ENCODE data around the gene OR2G6. TPM values are rescaled to one million over a fixed set of nuclear protein-coding genes. Genes with fewer than 3 reads are reported as not detected.
"Not testable (repeated sequence)": the region's sequence is repeated elsewhere in the genome, so short reads cannot be mapped to it uniquely, and the experiment has no call there.

OR2G6 gene
- total and polyA plus RNA-seq, 12 donors: not detected

DNA sequence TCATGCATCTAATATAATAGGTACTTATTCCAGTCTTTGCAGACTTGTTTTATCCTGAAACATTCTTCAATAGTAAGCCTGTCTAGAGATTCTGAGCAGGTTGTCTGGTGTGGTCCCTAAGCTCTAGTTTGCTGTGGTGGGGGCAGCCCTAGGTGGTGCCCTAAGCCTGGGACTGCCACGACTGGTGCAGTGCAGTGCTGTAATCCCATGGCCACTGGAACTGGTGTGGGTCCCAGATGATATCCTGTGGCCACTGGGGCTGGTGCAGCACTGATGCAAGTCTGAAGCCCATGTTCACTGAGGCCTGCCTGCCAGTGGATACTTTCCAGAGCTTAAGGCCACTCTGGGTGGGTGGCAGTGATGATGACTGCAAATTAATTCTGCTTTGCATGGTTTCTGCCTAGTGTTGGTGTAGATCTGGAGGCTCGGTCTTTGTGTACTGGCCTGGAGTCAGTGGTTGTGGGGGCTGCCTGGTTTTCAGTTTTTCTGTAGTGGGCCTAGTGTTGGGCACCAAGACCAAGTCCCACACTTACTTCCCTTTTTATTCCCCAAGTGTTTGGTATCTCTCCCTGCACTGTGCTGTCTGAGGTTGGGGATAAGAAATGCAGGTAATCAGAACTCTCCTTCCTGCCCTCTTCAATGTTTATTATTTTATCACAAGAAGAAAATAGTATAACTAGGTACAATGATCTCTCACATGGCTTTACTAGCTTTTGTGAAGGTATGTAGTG, 7.4 kb upstream of the OR2G6 start:
- WGBS, 4 donors: 71 to 82% (median 76%) methylated on average over 1 of the region's 2 CpGs; no CpG with 5 or more reads in 1 of the 4 donors
- H3K36me3 ChIP-seq (replicated peaks in 1 of 2); intact Hi-C loops (cut with DNase I); DNase-seq; H3K4me1 ChIP-seq (replicated peaks in 1 of 2); H3K27ac ChIP-seq; H3K27me3 ChIP-seq; H3K9me3 ChIP-seq (replicated peaks in 1 of 3); H3K4me3 ChIP-seq: not testable (repeated sequence)

DNA sequence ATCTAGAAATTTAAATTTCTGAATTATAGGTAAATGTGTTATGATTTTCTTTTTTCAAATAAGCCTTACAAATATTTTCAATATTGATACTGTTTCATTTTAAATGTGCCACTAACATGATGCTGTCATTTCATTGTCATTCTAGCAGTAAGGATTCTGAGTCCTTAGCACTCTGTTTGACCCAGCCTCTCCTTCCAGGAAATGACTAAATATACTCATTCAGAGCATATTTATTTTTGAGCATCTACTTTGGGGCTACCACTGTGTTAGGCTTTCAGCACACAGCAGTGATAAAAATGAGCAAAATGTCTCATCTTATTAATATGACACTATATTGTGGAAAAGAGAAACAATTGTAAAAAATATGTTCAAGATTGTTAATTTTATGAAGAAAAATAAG, 2.3 kb downstream of the OR2G6 start:
- intact Hi-C loops (cut with DNase I); H3K4me3 ChIP-seq; H3K27ac ChIP-seq; H3K36me3 ChIP-seq (replicated peaks in 1 of 2); DNase-seq; H3K27me3 ChIP-seq; H3K4me1 ChIP-seq (replicated peaks in 1 of 2); H3K9me3 ChIP-seq (replicated peaks in 1 of 3): not testable (repeated sequence)

DNA sequence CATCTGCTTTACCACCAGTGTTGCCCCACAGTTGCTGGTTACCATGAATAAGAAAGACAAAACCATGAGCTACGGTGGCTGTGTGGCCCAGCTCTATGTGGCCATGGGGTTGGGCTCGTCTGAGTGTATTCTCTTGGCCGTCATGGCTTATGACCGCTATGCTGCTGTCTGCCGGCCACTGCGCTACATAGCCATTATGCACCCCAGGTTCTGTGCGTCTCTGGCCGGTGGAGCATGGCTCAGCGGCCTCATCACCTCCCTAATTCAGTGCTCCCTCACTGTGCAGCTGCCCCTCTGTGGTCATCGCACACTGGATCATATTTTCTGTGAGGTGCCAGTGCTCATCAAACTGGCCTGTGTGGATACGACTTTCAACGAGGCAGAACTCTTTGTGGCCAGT, 14.0 kb downstream of the OR2G6 start:
- H3K9me3 ChIP-seq (replicated peaks in 1 of 3): no peaks in the 10 kb centered on the region
- H3K27me3 ChIP-seq: no peaks in the 10 kb centered on the region
- H3K4me1 ChIP-seq (replicated peaks in 1 of 2): no peaks in the 10 kb centered on the region
- TF ChIP-seq, protein P1, sequence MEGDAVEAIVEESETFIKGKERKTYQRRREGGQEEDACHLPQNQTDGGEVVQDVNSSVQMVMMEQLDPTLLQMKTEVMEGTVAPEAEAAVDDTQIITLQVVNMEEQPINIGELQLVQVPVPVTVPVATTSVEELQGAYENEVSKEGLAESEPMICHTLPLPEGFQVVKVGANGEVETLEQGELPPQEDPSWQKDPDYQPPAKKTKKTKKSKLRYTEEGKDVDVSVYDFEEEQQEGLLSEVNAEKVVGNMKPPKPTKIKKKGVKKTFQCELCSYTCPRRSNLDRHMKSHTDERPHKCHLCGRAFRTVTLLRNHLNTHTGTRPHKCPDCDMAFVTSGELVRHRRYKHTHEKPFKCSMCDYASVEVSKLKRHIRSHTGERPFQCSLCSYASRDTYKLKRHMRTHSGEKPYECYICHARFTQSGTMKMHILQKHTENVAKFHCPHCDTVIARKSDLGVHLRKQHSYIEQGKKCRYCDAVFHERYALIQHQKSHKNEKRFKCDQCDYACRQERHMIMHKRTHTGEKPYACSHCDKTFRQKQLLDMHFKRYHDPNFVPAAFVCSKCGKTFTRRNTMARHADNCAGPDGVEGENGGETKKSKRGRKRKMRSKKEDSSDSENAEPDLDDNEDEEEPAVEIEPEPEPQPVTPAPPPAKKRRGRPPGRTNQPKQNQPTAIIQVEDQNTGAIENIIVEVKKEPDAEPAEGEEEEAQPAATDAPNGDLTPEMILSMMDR (IDR thresholded peaks at IDR 0.05): no peak
- TF ChIP-seq POLR2A (IDR thresholded peaks at IDR 0.05): no peak
- H3K4me3 ChIP-seq: no peak overlapping the region
- H3K27ac ChIP-seq: no peak overlapping the region
- 79 to 88% (median 83%) methylated on average over 12 of the region's 12 CpGs for WGBS, 4 donors
- intact Hi-C loops (cut with DNase I): no loop called here
- no peak for DNase-seq
- H3K36me3 ChIP-seq (replicated peaks in 1 of 2): no peaks in the 10 kb centered on the region

DNA sequence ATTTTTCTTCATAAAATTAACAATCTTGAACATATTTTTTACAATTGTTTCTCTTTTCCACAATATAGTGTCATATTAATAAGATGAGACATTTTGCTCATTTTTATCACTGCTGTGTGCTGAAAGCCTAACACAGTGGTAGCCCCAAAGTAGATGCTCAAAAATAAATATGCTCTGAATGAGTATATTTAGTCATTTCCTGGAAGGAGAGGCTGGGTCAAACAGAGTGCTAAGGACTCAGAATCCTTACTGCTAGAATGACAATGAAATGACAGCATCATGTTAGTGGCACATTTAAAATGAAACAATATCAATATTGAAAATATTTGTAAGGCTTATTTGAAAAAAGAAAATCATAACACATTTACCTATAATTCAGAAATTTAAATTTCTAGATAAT, 29.6 kb downstream of the OR2G6 start:
- H3K4me1 ChIP-seq (replicated peaks in 1 of 2); H3K27ac ChIP-seq; H3K4me3 ChIP-seq; intact Hi-C loops (cut with DNase I); H3K9me3 ChIP-seq (replicated peaks in 1 of 3); H3K27me3 ChIP-seq; H3K36me3 ChIP-seq (replicated peaks in 1 of 2); DNase-seq: not testable (repeated sequence)

DNA sequence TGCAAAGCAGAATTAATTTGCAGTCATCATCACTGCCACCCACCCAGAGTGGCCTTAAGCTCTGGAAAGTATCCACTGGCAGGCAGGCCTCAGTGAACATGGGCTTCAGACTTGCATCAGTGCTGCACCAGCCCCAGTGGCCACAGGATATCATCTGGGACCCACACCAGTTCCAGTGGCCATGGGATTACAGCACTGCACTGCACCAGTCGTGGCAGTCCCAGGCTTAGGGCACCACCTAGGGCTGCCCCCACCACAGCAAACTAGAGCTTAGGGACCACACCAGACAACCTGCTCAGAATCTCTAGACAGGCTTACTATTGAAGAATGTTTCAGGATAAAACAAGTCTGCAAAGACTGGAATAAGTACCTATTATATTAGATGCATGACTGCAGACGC, 39.5 kb downstream of the OR2G6 start:
- no CpG with 5 or more reads among the region's 2 CpGs for WGBS, 4 donors
- H3K27ac ChIP-seq; intact Hi-C loops (cut with DNase I); H3K4me1 ChIP-seq (replicated peaks in 1 of 2); H3K4me3 ChIP-seq; H3K27me3 ChIP-seq; DNase-seq; H3K9me3 ChIP-seq (replicated peaks in 1 of 3); H3K36me3 ChIP-seq (replicated peaks in 1 of 2): not testable (repeated sequence)

DNA sequence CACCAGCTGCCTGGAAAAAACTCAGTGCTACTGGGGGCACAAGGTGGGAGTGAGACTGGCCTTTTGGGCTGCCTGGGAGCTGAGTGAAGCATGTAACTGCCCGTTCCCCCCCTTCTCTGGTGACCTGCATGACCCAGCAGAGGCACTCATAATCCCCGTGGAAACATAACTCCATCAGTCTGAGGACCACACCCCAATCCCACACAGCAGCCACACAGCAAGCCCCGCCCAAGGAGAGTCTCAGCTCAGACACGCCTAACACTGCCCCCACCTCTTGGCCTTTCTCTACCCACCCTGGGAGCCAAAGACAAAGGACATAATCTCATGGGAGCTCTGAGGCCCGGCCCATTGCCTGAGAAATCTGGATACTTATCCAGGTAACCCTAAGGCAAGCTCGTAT, 43.2 kb downstream of the OR2G6 start:
- H3K4me1 ChIP-seq (replicated peaks in 1 of 2); H3K36me3 ChIP-seq (replicated peaks in 1 of 2); intact Hi-C loops (cut with DNase I); H3K4me3 ChIP-seq; H3K27me3 ChIP-seq; H3K27ac ChIP-seq; DNase-seq; H3K9me3 ChIP-seq (replicated peaks in 1 of 3): not testable (repeated sequence)
- WGBS, 4 donors: no CpG with 5 or more reads among the region's 6 CpGs

DNA sequence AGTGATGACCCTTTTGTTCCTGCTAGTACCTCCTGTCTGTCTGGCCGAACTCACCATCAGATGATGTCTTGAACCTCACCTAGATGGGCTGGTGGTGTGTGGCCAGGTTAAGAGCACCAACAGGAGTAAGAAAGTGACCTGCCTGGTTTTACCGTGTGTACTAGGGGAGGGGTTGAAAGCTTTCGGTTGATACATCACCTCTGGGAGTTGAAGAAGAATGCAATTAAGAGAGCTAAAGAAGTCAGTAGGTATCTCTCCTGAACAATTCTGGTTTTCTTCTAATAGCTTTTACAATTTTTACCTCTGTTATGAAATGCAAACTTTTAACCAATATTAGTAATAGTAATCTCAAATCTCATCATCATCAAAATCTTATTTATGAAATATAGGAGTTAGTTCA, 54.8 kb downstream of the OR2G6 start, which contains the start of gene OR2T29:
TSS of gene OR2T29 (minus strand) at position 101 of the 400 bp plus-strand sequence. CDS start 3,281 bp downstream, outside the sequence.
- WGBS, 4 donors: 35 to 76% (median 62%) methylated on average over 1 to 3 of the region's 3 CpGs
- H3K9me3 ChIP-seq (replicated peaks in 1 of 3); intact Hi-C loops (cut with DNase I); H3K27me3 ChIP-seq; H3K36me3 ChIP-seq (replicated peaks in 1 of 2); H3K27ac ChIP-seq; H3K4me1 ChIP-seq (replicated peaks in 1 of 2); H3K4me3 ChIP-seq; DNase-seq: not testable (repeated sequence)

DNA sequence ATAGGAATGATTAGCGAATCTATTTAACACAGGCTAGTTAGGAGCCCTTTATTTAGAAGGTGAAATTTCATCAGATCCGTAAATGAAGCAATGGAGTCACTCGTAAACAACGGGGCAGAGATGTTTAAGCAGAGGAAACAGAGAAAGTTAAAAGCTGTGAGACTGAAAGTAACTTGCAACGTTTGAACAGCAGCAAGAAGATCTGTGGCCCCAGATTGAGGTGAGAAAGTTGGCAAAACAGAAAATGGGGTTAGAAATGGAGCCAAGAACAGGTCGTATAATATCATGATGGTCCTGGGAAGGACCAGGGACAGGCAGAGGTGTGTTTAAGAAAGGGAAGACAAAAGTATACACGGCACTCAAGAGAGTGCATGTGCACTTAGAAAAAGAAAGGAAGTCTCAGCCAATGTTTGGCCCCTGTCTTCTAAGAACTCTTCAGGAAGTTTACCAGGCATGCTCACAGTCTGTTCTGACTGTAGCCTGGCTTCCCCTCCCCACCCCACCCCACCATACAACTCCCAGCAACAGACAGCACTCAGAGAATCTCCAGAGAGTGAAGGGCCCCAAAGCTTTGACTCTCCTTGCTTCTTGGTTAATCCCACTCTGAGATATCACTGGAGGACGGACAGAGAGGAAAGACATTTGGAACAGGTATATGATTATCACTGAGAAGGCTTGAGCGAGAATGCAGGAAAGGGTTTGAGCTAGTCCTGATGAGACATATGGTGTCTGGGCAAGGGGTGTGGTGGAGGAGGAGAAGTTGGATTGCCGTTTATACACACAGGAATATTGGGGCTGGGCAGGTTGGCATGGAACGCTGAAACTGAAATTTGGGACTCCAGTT, 57.9 kb downstream of the OR2G6 start:
- 55 to 58% (median 55%) methylated on average over 11 of the region's 11 CpGs for WGBS, 4 donors
- H3K27ac ChIP-seq; H3K9me3 ChIP-seq (replicated peaks in 1 of 3); H3K27me3 ChIP-seq; H3K36me3 ChIP-seq (replicated peaks in 1 of 2); H3K4me1 ChIP-seq (replicated peaks in 1 of 2); H3K4me3 ChIP-seq; DNase-seq; intact Hi-C loops (cut with DNase I): not testable (repeated sequence)

DNA sequence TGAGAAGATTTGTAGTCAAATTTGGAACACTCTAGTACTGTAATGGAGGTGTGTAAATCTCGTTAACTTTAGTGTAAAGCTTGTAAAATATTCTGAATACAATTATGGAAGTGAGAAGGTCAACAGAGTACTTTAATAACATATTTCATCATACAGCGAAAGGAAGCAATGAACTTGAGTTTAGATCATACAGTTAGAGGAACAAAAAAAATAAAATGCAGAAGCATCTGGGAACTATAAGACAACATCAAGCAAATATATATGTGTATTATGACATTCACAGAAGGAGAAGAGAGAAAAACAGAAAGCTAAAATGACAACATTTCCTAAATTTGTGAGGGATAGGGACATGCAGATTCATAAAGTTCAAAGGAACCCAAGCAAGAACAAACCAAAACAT, 61.2 kb downstream of the OR2G6 start:
- WGBS, 4 donors: 10 to 21% (median 18%) methylated on average over 2 of the region's 2 CpGs
- H3K27ac ChIP-seq; H3K4me3 ChIP-seq; H3K27me3 ChIP-seq; DNase-seq; H3K4me1 ChIP-seq (replicated peaks in 1 of 2); H3K36me3 ChIP-seq (replicated peaks in 1 of 2); intact Hi-C loops (cut with DNase I); H3K9me3 ChIP-seq (replicated peaks in 1 of 3): not testable (repeated sequence)

DNA sequence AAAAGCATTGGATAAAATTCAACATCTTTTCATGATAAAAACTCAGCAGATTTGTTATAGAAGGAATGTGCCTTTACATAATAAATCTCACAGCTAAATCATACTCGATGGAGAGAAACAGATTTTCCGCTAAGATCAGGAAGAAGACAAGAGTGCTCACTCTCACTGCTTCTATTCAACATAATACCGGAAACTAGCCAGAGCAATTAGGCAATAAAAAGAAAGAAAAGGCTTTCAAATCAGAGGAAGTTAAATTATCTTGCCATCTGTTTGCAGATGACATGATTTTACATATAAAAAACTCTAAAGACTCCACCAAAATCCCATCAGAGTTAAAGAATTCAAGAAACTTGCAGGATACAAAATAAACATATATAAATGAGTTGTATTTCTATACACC, 62.9 kb downstream of the OR2G6 start:
- H3K4me3 ChIP-seq; DNase-seq; H3K9me3 ChIP-seq (replicated peaks in 1 of 3); H3K27me3 ChIP-seq; intact Hi-C loops (cut with DNase I); H3K36me3 ChIP-seq (replicated peaks in 1 of 2); H3K27ac ChIP-seq; H3K4me1 ChIP-seq (replicated peaks in 1 of 2): not testable (repeated sequence)
- 49 to 71% (median 64%) methylated on average over 3 of the region's 3 CpGs for WGBS, 4 donors
